Activated CD4-positive, alpha-beta T cell treated with anti-CD3 and anti-CD28 coated beads for 48 hours (primary cell): ENCODE measurements around the gene C20orf173.

Experiments used
- DNase-seq: peaks from one replicate; pipeline ENCODE4 v3.0.0-alpha.2; 2020

Gene C20orf173

DNA sequence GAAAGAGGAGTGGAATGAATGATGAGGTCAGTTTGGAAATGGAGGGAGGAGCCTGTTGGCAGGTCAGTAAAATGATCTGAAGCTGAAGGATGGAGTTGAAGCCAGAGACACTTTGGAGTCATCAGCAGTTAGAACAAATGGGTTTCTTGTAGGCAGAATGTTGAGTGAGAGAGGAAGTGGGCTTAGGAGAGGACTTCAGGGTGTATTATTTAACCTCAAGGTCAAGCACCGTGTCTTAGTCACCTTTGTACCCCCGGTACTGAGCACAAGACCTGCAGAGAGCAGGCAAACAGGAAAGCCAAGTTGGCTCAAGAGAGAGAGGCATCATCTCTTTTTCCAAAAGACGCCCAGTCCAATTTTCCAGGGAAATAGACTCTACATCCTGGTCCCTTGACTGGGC lies 23.3 kb downstream of the C20orf173 start:
- DNase-seq, result no peak

DNA sequence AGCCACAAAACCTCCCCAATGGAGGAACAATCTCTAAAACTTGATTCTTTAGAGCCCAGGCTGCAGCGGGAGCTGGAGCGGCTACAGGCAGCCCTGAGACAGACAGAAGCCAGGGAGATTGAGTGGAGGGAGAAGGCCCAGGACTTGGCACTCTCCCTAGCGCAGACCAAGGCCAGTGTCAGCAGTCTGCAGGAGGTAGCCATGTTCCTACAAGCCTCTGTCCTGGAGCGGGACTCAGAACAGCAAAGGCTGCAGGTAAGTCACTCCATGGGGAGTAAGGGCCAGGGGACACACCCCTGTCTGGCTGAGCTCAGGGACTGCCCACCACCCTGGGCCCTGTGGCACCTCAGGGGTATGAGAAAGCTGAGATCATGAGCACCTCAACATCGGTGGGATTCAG lies 24.7 kb downstream of the C20orf173 start:
- DNase-seq, result no peak

DNA sequence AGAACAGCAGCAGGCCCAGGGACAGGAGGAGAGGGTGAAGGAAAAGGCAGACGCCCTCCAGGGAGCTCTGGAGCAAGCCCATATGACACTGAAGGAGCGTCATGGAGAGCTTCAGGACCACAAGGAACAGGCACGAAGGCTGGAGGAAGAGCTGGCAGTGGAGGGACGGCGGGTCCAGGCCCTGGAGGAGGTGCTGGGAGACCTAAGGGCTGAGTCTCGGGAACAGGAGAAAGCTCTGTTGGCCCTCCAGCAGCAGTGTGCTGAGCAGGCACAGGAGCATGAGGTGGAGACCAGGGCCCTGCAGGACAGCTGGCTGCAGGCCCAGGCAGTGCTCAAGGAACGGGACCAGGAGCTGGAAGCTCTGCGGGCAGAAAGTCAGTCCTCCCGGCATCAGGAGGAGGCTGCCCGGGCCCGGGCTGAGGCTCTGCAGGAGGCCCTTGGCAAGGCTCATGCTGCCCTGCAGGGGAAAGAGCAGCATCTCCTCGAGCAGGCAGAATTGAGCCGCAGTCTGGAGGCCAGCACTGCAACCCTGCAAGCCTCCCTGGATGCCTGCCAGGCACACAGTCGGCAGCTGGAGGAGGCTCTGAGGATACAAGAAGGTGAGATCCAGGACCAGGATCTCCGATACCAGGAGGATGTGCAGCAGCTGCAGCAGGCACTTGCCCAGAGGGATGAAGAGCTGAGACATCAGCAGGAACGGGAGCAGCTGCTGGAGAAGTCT lies 25.5 kb downstream of the C20orf173 start:
- DNase-seq, result no peak

DNA sequence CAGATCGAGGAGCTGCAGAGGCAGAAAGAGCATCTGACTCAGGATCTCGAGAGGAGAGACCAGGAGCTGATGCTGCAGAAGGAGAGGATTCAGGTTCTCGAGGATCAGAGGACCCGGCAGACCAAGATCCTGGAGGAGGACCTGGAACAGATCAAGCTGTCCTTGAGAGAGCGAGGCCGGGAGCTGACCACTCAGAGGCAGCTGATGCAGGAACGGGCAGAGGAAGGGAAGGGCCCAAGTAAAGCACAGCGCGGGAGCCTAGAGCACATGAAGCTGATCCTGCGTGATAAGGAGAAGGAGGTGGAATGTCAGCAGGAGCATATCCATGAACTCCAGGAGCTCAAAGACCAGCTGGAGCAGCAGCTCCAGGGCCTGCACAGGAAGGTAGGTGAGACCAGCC lies 26.2 kb downstream of the C20orf173 start:
- DNase-seq, result no peak

DNA sequence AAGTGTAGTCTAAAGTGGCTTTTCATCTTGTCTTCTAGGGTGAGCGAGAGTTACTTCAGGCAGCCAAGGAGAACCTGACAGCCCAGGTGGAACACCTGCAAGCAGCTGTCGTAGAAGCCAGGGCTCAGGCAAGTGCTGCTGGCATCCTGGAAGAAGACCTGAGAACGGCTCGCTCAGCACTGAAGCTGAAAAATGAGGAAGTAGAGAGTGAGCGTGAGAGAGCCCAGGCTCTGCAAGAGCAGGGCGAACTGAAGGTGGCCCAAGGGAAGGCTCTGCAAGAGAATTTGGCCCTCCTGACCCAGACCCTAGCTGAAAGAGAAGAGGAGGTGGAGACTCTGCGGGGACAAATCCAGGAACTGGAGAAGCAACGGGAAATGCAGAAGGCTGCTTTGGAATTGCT lies 27.1 kb downstream of the C20orf173 start:
- DNase-seq, result no peak

DNA sequence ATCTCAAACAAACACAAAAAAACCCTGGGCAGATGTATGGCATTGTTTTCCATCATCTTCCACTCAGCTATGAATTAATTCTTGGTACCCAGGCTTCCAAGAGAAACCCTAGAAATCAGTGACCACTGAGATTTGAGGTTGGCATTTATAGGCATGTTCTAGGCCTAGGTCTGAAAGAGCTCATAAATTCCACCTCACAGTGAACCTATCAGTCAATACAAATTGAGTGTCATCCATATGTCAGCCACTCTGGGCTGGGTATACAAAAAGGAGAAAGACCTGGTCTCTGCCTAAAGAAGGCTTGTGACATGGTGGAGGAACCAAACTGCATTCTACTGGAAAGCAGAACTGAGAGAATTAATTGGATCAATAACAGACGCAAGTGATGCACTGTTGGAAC lies 30.2 kb downstream of the C20orf173 start:
- no peak for DNase-seq

DNA sequence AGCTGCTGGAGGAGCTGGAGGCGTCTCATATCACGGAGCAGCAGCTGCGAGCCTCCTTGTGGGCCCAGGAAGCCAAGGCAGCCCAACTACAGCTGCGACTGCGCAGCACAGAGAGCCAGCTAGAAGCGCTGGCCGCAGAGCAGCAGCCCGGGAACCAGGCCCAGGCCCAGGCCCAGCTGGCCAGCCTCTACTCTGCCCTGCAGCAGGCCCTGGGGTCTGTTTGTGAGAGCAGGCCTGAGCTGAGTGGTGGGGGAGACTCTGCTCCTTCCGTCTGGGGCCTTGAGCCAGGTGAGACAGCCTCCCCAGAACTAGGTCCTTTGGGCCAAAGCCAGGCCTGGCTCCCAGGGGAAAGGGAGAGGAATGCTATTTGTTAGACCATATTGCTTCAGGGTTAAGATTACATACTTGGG lies 31.7 kb downstream of the C20orf173 start:
- DNase-seq, result no peak

DNA sequence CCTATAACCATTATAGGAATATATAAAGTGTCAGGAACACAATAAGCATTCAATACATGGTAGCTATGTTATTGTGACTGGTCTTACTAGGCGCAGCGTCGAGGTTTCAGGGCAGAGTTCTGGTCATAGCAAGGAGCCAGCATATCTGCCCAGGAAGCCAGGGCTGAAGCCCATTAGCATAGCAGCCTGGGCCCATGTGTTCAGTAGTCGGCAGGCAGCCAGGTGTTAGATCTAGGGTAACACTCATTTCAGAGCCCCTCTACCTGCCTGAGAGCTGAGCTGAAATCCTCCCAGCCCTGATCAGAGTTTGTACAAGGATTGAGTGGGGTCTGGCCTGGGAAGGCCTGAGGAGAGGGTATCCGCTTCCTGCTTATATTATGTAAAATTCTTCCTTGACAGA lies 32.1 kb downstream of the C20orf173 start:
- no peak for DNase-seq

DNA sequence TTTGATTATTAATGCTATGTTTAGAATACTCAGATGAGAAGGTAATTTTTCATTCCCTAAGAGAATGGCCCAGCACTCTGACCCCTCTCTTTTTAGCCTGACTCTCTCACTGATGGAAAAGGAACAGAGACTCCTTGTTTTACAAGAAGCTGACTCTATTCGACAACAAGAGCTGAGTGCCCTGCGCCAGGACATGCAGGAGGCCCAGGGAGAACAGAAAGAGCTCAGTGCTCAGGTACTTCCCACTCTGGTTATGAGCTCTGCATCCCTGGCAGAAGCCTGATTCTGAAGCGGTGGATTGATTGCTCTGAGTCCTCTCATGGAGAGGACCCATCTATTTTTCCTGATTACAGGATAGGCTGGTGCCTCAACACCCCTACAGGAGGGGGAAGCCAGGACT lies 33.0 kb downstream of the C20orf173 start:
- no peak for DNase-seq

DNA sequence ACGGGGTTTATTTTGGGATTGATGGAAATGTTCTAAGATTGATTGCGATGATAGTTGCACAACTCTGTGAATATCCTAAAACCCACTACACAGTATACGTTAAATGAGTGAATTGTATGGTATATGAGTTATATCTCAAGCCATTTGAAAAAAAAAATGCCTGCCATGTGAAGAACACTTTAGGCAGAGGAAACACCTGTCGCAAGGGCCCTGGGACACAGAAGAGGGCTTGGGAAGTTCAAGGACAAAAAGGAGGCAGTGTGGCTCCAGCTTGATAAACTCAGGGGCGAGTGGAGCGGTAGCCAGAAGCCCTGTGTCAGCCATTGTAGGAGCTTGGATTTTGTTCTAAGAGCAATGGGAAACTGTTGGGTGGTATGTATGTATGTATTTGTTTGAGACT lies 37.1 kb downstream of the C20orf173 start:
- no peak for DNase-seq

DNA sequence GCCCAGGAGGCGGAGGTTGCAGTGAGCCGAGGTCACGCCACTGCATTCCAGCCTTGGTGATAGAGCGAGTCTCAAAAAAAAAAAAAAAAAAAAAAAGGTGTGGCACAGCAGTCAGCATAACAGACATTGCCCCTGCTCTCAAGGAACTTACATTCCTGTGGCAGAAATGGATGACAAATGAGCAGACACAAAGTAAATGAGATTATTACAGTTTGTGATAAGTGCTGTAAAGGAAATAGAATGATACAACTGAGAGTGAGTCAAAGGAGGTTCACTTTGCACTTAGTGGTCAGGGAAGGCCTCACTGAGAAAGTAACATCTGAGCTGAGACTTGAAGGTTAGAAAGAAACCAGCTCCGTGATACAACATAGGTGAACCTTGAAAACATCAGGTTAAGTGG lies 37.6 kb downstream of the C20orf173 start:
- DNase-seq, result no peak

DNA sequence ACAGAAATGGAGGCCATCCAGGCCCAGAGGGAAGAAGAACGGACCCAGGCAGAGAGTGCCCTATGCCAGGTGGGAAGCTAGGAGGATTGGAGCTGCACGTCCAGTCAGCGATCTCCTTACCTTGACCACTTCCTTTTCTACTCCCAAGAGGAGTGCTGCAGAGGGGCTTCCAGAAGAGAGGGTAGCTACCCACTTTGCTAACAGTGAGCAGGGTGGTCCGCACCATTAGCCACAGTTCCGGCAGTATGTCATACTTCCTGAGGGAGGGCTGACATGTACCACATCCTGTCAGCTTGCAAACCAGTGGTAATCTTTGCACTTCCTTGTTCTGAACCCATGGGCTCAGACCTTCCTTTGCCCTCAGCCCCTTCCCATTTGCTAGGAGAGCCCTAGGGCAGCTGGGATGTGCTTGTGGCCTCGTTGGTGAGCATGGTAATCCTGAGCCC lies 38.7 kb downstream of the C20orf173 start:
- DNase-seq, result peak; percentile 64

DNA sequence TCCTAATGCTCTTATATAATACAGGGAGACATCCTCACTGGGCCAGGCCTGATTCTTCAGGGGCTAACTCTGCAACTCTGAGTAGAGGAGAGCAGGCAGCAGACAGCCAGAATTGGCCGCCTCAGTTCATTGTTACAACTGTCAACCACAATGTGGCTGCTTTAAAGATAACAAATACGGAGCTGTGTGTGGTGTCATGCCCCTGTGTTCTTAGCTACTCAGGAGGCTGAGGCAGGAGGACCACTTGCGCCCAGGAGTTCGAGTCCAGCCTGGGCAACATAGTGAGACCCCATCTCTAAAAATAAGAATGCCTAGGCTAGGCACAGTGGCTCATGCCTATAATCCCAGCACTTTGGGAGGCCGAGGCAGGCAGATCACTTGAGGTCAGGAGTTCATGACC lies 39.7 kb downstream of the C20orf173 start:
- no peak for DNase-seq

DNA sequence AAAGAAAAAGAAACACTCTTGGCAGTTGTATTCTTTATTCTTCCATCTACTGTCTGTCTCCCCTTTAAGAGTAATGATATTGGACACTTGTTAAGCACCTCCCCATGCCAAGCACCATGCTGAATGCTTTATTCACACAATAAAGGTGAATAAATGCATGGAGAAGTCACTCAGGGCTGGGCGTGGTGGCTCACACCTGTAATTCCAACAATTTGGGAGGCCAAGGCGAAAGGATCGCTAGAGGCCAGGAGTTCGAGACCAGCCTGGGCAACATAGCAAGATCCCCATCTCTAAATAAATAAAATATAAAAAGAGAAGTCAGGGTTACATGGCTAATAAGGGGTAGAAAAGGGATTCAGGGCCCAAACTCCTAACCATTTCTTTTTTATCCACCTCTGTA lies 42.0 kb downstream of the C20orf173 start:
- no peak for DNase-seq

DNA sequence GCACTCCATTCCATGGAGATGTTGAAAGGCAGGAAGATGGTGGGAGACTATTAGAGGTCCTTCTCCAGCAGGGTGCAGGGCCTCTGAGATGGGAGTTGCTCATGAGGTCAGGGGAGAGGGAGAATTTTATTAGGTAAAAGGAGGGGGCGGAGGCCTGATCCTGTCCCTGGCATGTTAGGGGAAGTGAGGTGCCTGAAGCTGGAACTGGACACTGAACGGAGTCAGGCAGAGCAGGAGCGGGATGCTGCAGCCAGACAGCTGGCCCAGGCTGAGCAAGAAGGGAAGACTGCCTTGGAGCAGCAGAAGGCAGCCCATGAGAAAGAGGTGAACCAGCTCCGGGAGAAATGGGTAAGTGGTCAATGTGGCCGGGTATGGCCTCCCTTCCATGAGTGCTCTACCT lies 49.7 kb downstream of the C20orf173 start:
- DNase-seq, result no peak

DNA sequence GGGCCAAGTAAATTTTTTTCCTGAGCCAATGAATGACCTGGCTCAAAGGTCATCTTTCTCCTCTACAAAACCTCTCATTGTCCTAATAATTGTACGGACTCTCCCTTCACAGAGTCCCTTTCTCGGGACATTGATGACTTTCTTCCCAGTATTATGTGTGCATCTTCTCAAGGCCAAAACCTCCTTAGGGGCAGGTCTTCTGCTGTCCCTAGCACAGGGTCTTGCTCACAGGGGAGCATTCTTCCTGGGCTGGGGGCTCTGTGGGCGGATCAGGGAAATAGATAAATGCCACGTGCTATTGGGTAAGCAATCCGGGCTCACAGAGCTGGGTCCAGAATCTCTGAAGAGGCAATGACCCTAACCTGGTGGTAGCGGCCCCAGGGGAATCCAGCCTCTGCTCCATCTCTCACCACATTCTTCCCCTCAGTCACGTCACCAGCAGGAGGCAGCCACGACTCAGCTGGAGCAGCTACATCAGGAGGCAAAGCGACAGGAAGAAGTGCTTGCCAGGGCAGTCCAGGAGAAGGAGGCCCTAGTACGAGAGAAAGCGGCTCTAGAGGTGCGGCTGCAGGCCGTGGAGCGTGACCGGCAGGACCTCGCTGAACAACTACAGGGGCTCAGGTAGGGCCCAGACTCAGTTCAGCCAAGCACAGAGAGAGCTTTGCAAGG lies 50.5 kb downstream of the C20orf173 start:
- peak; percentile 25 for DNase-seq
